ENCODE results near the gene RLF.

DNA sequence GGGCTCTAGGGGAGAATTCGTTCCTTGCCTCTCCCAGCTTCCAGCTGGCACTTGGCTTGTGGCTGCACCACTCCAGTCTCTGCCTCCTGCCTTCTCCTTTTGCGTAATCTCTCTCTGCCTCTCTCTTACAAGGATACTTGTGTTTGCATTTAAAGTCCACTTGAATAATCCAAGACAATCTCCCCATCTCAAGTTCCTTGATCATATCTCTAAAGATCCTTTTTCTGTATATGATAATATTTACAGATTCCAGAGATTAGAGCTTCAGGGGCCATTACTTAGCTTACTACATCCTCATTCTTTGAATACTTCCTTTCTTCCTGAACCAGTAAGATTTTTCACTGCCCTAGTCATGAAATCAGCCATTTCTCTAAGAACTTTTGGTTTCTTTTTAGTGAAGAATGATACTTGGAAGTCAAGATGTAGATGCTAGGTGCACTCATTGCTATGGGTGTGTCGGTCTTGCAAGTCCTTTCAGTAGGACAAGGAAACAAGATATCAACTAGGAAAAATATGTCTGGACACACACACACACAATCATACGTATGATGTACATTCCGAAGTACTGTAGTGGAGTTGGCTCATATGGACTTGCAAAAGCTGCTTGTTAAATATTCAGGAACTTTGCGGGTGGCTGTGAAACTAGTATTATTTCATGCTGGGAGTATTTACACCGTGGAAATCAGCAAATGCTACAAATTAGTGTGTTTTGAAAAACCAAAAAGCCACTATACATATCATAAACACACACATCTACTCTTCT is 20.8 kb upstream of the RLF start:
- TF ChIP-seq, protein P1, sequence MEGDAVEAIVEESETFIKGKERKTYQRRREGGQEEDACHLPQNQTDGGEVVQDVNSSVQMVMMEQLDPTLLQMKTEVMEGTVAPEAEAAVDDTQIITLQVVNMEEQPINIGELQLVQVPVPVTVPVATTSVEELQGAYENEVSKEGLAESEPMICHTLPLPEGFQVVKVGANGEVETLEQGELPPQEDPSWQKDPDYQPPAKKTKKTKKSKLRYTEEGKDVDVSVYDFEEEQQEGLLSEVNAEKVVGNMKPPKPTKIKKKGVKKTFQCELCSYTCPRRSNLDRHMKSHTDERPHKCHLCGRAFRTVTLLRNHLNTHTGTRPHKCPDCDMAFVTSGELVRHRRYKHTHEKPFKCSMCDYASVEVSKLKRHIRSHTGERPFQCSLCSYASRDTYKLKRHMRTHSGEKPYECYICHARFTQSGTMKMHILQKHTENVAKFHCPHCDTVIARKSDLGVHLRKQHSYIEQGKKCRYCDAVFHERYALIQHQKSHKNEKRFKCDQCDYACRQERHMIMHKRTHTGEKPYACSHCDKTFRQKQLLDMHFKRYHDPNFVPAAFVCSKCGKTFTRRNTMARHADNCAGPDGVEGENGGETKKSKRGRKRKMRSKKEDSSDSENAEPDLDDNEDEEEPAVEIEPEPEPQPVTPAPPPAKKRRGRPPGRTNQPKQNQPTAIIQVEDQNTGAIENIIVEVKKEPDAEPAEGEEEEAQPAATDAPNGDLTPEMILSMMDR (IDR thresholded peaks at IDR 0.05): no peak
- TF ChIP-seq POLR2A (IDR thresholded peaks at IDR 0.05) (no peak), POLR2AphosphoS5 (IDR thresholded peaks at IDR 0.05; ENCODE audit: insufficient read depth in 1 of 2, low read depth in 1 of 2) (no peak)
